ENCODE results near the gene PCDHGC3. TPM values are rescaled to one million over a fixed set of nuclear protein-coding genes. Genes with fewer than 3 reads are reported as not detected.

PCDHGC3 gene
- polyA plus RNA-seq, 4 donors, result 98.1 to 164 (median 115) TPM

DNA sequence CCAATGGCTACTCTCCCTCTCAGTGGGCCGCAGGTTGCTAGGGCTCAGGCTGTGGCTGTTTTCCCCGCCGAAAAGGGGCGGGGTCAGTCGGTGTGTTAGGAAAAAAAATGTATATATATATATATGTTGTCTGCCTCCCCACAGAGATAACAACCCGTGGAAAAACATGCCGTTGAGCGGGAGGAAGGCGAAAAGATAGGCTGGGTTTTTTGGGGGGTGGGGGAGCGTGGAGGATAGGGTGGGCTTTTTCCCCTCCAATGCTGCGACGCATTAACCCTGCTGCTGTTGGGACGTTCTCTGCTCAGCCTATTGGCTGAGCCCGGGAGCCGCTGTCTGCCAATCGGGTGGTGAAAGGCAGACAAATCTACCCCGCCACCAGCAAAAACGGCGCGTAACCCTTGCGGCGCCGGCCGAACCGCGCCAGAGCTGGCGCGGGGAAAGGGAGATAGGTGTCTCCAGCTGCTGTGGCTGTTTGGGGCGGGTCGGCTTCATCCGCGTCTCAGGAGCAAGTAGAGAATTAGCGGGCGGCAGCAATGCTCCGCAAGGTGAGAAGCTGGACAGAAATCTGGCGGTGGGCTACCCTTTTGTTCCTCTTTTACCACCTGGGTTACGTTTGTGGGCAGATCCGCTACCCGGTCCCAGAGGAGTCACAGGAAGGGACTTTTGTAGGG is 9.0 kb downstream of the PCDHGC3 start, which contains the start of gene PCDHGC4:
PCDHGC4 (plus strand) TSS at position 390 of the 671 bp plus-strand sequence; CDS start at position 534, 144 bp downstream.
- DNase-seq (ENCODE audit: low read depth in 4 of 4, low spot score in 3 of 4), result no peak

DNA sequence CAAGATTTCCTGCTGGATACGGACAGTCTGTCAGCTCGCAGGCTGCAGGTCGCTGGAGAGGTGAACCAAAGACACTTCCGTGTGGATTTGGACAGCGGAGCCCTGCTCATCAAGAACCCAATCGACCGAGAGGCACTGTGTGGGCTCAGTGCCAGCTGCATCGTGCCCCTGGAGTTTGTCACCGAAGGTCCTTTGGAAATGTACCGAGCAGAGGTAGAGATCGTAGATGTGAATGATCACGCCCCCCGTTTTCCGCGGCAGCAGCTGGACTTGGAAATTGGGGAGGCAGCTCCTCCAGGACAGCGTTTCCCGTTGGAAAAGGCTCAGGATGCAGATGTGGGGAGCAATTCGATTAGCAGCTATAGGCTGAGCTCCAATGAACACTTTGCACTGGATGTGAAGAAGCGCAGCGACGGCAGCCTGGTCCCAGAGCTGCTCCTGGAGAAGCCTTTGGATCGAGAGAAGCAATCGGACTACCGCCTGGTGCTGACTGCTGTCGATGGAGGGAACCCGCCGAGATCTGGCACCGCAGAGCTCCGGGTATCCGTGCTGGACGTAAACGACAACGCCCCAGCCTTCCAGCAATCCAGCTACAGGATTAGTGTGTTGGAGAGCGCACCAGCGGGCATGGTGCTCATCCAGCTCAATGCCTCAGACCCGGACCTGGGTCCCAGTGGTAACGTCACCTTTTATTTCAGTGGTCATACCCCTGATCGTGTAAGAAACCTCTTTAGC is 9.7 kb downstream of the PCDHGC3 start:
- DNase-seq (ENCODE audit: low read depth in 4 of 4, low spot score in 3 of 4), result no peak

DNA sequence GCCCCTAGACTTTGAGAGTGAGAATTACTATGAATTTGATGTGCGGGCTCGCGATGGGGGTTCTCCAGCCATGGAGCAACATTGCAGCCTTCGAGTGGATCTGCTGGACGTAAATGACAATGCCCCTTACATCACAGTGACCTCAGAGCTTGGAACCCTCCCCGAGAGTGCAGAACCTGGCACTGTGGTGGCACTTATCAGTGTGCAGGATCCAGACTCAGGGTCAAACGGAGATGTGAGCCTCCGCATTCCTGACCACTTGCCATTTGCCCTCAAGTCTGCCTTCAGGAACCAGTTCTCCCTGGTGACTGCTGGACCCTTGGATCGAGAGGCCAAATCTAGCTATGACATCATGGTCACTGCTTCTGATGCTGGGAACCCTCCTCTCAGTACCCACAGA is 10.3 kb downstream of the PCDHGC3 start:
- no peak for DNase-seq (ENCODE audit: low read depth in 4 of 4, low spot score in 3 of 4)

DNA sequence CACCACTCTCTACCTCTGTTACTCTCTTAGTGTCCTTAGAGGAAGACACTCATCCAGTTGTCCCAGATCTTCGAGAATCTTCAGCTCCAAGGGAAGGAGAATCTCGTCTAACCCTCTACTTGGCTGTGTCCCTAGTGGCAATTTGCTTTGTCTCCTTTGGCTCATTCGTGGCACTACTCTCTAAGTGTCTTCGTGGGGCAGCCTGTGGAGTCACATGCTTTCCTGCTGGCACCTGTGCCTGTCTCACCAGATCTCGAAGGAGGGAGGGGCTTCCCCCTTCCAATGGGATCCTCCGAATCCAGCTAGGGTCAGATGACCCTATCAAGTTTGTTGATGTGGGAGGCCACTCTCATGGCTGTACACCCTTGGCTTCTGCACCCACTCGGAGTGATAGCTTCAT is 11.4 kb downstream of the PCDHGC3 start:
- no peak for DNase-seq (ENCODE audit: low read depth in 4 of 4, low spot score in 3 of 4)

DNA sequence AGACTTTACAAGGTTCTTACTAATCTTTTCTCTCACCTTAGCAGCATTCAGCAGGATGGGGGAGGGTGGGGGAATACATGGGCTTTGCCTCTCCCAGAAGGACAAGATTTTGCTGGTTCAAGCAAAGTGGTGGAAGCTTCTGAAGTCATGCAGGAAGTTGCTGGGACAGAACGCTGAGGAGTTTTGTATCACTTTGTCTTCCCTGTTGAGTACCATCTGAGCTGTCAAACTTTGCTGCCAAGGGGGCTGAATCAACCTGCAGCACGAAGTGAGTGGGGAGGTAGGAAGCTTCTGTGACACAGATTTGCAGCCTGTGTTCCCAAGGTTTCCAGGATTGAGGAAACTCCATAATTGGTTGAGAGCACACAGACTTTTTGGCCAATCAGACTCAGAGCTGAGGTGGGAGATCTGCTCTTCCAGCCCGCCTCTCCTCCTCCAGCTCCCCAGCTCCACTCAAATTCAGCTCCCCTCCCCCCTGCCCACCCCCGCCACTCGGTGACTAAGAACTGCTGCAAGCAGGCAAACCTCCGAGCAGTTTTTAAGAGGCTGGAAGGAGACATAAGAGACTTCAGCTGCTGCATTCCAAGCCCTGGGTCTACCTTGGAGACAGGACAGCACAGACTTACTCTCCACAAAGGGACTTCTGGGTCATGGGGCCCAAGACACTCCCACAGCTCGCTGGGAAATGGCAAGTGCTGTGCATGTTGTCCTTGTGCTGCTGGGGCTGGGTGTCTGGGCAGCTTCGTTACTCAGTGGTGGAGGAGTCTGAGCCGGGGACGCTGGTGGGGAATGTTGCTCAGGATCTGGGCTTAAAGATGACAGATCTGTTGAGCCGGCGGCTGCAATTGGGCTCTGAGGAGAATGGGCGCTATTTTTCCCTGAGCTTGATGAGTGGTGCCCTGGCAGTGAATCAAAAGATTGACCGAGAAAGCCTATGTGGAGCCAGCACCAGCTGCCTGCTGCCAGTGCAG is 13.1 kb downstream of the PCDHGC3 start, which contains the start of gene PCDHGC5:
PCDHGC5 (plus strand) TSS at position 491 of the 971 bp plus-strand sequence; CDS start at position 651, 160 bp downstream.
- no peak for DNase-seq (ENCODE audit: low read depth in 4 of 4, low spot score in 3 of 4)

DNA sequence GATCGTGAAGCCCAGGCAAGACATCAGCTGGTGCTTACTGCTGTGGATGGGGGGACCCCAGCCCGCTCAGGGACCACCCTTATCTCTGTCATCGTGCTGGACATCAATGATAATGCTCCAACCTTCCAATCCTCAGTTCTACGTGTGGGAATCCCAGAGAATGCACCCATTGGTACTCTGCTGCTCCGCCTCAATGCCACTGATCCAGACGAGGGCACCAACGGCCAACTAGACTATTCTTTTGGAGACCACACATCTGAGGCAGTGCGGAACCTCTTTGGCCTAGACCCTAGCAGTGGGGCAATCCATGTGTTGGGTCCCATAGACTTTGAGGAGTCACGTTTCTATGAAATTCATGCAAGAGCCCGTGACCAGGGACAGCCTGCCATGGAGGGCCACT is 14.1 kb downstream of the PCDHGC3 start:
- DNase-seq (ENCODE audit: low read depth in 4 of 4, low spot score in 3 of 4), result no peak

DNA sequence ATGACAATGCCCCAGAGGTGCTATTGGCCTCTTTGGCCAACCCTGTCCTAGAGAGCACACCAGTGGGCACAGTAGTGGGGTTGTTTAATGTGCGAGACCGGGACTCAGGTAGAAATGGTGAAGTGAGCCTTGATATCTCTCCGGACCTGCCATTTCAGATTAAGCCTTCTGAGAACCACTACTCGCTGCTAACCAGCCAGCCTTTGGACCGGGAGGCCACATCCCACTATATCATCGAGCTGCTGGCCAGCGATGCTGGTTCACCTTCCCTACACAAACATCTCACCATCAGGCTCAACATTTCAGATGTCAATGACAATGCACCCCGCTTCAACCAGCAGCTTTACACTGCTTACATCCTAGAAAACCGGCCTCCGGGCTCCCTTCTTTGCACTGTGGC is 14.5 kb downstream of the PCDHGC3 start:
- no peak for DNase-seq (ENCODE audit: low read depth in 4 of 4, low spot score in 3 of 4)

DNA sequence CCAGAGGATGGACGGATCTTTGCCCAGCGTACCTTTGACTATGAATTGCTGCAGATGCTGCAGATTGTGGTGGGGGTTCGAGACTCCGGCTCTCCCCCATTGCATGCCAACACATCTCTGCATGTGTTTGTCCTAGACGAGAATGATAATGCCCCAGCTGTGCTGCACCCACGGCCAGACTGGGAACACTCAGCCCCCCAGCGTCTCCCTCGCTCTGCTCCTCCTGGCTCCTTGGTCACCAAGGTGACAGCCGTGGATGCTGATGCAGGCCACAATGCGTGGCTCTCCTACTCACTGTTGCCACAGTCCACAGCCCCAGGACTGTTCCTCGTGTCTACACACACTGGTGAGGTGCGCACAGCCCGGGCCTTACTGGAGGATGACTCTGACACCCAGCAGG is 15.0 kb downstream of the PCDHGC3 start:
- no peak for DNase-seq (ENCODE audit: low read depth in 4 of 4, low spot score in 3 of 4)

DNA sequence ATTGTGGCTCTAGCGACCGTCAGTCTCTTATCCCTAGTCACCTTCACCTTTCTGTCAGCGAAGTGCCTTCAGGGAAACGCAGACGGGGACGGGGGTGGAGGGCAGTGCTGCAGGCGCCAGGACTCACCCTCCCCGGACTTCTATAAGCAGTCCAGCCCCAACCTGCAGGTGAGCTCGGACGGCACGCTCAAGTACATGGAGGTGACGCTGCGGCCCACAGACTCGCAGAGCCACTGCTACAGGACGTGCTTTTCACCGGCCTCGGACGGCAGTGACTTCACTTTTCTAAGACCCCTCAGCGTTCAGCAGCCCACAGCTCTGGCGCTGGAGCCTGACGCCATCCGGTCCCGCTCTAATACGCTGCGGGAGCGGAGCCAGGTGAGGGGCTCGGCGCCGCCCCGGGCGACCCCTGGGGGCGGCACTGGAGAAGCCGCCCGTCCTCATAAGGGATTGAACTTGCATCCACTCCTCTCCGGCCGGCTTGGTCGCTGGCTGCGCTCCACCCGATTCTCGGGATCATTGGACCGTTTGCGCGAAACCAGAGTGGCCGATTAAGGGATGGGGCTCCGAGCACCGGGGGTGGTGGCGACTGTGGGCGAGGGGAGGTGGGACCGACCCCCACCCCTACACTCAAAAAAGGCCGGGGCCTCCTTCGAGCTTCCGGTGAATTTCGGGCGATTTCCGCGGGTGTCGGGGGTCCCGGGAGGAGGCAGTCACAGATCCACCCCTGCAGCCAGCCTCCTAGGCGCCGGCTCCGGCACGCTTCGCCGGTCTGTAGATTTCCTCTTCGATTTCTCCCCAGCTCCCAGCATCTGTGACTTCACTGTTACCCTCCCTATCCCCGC is 15.8 kb downstream of the PCDHGC3 start:
- DNase-seq (ENCODE audit: low read depth in 4 of 4, low spot score in 3 of 4), result no peak

DNA sequence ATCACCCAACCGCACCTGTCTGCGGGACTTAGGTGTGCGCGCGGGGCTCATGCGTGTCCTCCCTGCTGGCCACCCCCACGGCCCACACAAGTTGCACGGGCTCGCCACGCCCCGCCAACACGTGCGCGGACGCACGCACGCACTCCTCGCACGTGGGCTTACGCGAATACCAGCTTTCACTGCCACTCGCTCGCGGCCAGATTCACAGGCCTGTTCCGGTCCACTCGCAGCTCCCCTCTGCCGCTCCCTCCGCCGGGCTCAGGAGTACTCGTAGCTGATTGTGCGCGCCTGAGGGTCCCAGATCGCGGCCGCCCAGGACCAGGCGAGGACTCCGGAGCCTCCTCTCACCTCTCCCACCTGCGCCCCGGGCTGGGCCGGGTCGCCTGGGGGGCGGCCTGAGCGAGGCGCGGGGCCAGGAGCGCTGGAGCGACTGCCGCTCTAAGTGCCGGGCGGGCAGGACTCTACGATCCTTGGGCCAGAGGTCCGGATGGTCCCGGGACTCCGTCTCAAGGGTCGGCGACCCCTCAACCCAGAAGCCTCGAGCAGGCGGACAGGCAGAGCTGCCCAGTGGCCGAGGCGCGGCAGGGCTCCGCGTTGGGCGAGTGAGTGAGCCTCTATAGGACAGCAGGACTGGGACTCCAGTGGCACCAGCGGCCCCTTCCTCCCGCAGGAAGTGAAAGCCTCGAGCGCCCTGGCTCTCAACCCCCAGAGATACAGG is 16.6 kb downstream of the PCDHGC3 start:
- DNase-seq (ENCODE audit: low read depth in 4 of 4, low spot score in 3 of 4), result no peak

DNA sequence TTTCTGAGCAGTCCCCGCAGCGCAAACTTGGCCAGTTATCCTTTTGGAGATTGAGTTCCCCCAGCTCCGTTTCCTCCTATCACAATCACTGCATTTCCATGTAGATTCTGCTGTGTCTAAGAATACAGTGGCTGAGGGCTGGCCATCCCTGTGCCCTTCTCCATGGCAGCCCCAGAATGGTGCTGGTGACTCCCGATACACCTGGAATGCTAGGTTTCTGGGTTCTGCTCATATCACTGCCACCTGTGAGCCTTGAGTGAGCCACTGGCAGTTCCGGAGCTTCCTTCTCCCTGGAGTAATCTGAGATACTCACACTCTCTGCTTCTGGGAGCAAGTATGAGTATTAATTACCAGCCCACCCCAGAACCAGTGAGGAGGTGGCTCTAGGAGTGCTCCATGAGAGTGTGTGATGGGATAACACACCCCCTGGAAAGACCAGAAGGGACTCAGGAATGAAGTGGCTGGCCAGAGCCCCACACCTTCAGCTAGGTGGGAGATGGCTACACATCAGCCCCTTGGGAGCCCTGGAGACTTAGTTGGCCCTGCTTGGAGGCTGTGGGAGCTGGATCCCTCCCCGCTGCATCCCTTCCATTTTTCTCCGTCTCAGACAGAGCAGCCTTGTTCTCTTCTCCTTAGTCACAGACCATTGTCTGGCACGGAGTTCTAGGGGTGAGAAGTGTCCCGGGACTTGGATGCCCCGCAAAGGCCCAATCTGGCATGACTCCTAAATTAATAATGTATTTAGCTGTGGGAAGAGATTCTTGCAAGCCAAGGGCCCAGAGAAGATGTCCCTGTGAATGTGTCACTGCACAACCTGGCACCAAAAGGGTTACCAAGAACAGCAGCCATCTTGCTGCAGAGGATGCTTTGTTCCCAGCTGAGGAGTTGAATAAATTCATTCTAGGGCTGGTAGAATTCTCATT is 18.0 kb downstream of the PCDHGC3 start:
- DNase-seq (ENCODE audit: low read depth in 4 of 4, low spot score in 3 of 4), result no peak

DNA sequence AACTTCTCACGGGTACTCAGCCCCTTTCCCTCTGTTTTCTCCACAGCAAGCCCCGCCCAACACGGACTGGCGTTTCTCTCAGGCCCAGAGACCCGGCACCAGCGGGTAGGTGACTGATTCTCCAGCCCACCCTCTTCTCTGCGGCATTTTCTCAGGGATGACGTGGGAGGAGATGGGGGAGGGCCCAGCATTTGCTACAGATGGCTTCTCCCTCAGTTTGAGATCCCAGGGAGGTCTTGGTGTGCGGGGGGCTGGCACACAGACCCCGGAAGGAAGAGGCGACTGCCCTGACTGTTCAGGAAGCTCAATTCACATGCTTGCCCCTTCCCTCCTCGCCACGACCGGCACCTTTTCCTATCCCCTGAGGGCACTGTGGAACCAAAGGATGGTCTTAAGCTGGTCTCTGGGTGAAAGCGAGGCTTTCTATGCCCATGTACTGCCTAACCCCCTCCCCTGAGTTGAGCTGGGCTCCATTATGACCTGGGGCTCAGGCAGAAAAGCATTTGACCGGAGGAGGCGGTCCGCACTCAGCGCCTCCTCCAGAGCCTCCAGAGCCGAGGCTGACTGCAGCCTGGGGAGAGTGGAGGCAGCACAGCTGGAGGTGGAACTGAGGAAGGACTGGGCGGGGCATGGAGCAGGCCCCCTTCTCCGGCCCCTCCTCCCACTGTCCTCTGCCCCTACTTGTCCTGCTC is 19.1 kb downstream of the PCDHGC3 start:
- no peak for DNase-seq (ENCODE audit: low read depth in 4 of 4, low spot score in 3 of 4)

DNA sequence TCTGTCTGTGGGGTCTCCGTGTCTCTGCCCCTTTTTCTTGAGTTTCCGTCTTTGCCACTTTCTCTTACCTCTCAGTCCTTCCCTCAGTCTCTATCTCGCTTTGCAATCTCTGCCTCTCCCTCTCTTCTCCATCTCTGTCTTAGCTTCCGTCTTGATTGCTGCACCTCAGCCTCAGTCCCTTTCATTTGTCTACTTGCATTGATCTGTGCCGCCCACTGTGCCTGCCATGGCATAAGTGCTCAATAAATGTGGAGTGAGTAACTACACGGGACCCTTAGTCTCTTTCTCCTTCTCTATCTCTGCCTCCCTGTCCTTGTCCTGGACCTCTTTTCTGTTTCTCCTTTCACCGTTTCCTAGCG is 19.7 kb downstream of the PCDHGC3 start:
- no peak for DNase-seq (ENCODE audit: low read depth in 4 of 4, low spot score in 3 of 4)

DNA sequence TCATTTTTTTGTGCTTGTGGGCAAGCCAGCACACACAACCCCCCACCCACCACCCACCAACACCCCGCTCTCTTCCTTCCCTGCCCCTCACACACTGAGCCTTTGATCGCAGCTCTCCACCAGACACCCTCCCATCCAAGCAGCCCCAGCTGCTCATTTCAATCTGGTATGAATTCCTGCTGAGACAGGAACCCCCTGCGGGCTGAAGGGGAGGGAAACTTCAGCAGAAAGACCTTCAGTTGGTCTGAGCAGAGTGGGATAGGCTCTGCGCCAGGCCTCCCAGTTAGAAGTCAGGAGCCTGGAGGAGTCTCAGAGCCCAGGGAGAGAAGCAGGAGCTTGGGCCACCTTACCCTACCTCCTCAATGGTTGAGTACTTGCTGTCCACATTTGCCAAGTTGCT is 20.3 kb downstream of the PCDHGC3 start:
- no peak for DNase-seq (ENCODE audit: low read depth in 4 of 4, low spot score in 3 of 4)

DNA sequence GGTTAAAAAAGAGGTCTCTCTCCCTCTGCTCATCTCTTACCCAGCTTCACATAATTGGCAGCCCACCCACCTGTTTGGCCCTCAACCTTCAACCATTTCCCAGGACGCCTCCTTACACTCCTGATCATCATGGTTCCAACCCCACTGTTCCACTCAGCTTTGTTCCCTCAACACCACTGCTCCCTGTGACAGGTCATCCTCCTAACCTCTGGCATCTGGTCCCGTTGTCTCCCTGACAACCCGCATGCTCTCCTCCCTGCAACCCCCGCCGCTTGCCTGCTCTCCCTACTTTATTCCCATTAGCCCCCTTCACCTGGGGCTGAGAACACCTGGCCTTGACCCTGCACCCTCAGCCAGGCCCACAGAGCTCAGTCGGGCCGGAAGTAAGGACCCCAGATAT is 26.0 kb downstream of the PCDHGC3 start:
- DNase-seq (ENCODE audit: low read depth in 4 of 4, low spot score in 3 of 4), result no peak

DNA sequence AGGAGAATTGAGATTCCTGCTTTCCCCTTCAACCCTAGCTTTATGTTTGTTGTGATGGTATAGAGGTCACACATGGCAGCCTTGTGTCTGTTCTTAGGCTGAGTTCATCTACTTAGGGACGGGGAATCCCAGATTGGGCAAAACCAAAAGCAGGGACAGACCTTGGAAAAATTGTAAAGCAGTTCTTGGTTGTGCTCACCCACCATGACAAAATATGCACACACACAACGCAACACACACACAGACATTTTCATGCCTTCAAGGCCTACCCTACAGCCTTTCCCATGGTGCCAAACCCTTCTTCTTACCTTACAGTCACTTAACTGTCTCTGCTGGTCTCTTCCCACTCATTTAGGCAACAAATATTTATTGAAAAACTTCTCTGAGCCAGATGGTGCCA is 27.9 kb downstream of the PCDHGC3 start:
- no peak for DNase-seq (ENCODE audit: low read depth in 4 of 4, low spot score in 3 of 4)

DNA sequence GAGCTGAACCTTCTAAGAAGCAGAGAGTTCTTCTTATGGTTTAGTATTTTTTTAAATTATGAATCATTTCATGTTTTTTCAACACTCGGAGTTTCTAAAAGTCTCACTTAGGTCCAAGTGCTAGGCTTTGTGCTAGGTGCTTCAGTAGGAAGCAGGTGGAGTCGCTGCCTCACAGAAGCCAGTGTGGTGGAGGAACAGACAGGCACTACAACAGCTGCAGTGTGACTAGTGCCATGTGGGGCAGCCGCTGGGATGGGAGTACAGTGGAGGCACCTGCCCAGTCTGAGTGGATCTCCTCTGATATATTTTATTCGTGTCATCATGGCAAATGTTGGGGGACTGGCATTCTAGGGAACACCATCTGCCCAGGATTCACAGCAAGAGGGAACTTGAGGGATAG is 28.4 kb downstream of the PCDHGC3 start:
- no peak for DNase-seq (ENCODE audit: low read depth in 4 of 4, low spot score in 3 of 4)
